Testis (tissue), 3 donors: ENCODE results near the gene GMDS. TPM values are rescaled to one million over a fixed set of nuclear protein-coding genes. Genes with fewer than 3 reads are reported as not detected.

Experiments used
- DNase-seq: peaks from one replicate; pipeline ENCODE4 v3.0.0-alpha.2; 2019
- H3K27ac ChIP-seq, 2 donors: fragments of 200-600 bp; sonication (generic); one replicate each; pipeline ENCODE4 v1.5.1; 2019
- H3K27me3 ChIP-seq: fragments of 200-600 bp; sonication (generic); one replicate; pipeline ENCODE4 v1.5.1; 2019
- H3K36me3 ChIP-seq: fragments of 200-600 bp; sonication (generic); one replicate; pipeline ENCODE4 v1.5.1; 2017; ENCODE audit warnings: low read depth; ENCODE audit errors: missing control alignments
- H3K4me1 ChIP-seq: fragments of 200-600 bp; sonication (generic); one replicate; pipeline ENCODE4 v1.5.1; 2019
- H3K4me3 ChIP-seq, 2 donors: fragments of 200-600 bp; sonication (generic); one replicate each; pipeline ENCODE4 v1.5.1; 2017 to 2019
- H3K9me3 ChIP-seq: fragments of 200-600 bp; sonication (generic); one replicate; pipeline ENCODE4 v1.5.1; 2017
- POLR2A ChIP-seq: fragments of 450-650 bp; IDR thresholded peaks from one replicate; pipeline ENCODE4 v1.6.1; 2017; ENCODE audit warnings: antibody characterized with exemption, mild to moderate bottlenecking, moderate library complexity
- WGBS, 2 donors: methylation state at CpG; one replicate each; pipeline ENCODE4 v1.1.5; 2018; 5-methylcytosine and 5-hydroxymethylcytosine counted together
- intact Hi-C: fragments of 100-400 bp; cut with DNase I; formaldehyde crosslinking; loops from one replicate; pipeline ENCODE4 v1.15.1; 2023; ENCODE audit warnings: low total_unique reads
- polyA plus RNA-seq: library from polyadenylated mRNA; stranded (reverse); fragments of 350-450 nt; fragmentation: Illumina TruSeq; extraction: RNeasy Lipid Tissue Mini Kit (QIAGEN cat#74804); gene quantifications from one replicate; pipeline ENCODE4 v1.2.3, GENCODE V29; 2014; ENCODE audit warnings: low read depth, low replicate concordance; ENCODE audit not compliant: insufficient read depth
- total RNA-seq, 2 donors: library from RNA; depleted of rRNA; stranded (reverse); fragments of >200 nt; gene quantifications; one replicate each; pipeline ENCODE4 v1.2.3, GENCODE V29; 2016
- TF ChIP-seq, protein P1 (sequence below), 3 experiments: fragments of 450-650 bp in 2 of 3; fragments of 200-600 bp in 1 of 3; sonication (generic) in 1 of 3; IDR thresholded peaks; one replicate each; pipeline ENCODE4 v1.5.1; 2016 to 2019; ENCODE audit warnings: antibody characterized with exemption in 3 of 3, mild to moderate bottlenecking in 2 of 3, moderate library complexity in 1 of 3

The GMDS gene
- total and polyA plus RNA-seq, 3 donors from 2014 or later = 19.6 to 31.1 (median 22.2) TPM

DNA sequence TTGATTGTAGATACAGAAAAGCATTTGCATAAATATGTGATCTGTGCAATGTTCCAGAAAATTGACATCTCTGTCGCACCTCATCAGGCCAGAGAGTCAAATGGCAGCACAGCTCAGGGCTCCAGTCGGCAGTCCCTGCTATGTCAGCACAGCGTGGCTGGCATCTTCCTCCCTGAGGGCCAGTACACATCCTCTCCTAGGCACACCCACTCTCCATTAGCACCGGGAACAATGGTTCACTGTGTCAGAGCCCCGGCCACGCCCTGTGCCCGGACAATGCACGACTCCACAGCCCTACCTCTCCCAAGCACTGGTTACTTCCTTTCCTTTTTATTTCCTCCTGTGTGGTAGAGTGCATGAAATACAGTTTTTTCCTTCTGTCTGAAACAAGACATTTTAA is 520.8 kb downstream of the GMDS start:
- Histone ChIP-seq H3K27ac (no peak overlapping the region), H3K36me3 (no peaks in the 10 kb centered on the region), H3K9me3 (no peaks in the 10 kb centered on the region), H3K4me3 (no peak overlapping the region), H3K4me1 (no peaks in the 10 kb centered on the region), H3K27me3 (no peaks in the 10 kb centered on the region)
- TF ChIP-seq, protein P1, sequence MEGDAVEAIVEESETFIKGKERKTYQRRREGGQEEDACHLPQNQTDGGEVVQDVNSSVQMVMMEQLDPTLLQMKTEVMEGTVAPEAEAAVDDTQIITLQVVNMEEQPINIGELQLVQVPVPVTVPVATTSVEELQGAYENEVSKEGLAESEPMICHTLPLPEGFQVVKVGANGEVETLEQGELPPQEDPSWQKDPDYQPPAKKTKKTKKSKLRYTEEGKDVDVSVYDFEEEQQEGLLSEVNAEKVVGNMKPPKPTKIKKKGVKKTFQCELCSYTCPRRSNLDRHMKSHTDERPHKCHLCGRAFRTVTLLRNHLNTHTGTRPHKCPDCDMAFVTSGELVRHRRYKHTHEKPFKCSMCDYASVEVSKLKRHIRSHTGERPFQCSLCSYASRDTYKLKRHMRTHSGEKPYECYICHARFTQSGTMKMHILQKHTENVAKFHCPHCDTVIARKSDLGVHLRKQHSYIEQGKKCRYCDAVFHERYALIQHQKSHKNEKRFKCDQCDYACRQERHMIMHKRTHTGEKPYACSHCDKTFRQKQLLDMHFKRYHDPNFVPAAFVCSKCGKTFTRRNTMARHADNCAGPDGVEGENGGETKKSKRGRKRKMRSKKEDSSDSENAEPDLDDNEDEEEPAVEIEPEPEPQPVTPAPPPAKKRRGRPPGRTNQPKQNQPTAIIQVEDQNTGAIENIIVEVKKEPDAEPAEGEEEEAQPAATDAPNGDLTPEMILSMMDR (IDR thresholded peaks at IDR 0.05) = no peak
- no peak for TF ChIP-seq POLR2A
- intact Hi-C loops = no loop called here
- WGBS, 2 donors = 72 to 86% methylated on average over 6 to 8 of the region's 8 CpGs
- no peak for DNase-seq

DNA sequence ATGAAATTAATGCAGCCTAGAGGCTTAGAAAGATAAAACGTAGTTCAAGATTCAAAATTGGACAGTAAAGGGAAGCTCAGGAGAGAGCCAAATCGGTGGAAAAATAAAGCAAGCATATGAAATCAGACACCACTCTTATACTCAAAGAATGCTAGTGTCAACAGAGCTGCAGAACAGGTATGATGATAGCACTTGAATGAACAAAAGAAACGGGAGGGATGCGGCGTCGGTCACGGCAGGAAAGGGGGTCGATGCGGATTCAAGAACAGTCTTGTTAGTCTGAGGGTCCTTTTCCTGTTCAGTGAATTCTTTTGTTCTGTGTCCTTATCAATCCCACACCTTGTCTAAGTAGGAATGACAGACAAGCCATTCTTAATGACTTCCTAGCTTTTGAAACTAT is 521.3 kb downstream of the GMDS start:
- Histone ChIP-seq H3K27ac (no peak overlapping the region), H3K36me3 (no peaks in the 10 kb centered on the region), H3K27me3 (no peaks in the 10 kb centered on the region), H3K9me3 (no peaks in the 10 kb centered on the region), H3K4me1 (no peaks in the 10 kb centered on the region), H3K4me3 (no peak overlapping the region)
- WGBS, 2 donors = 85 to 93% methylated on average over 9 of the region's 9 CpGs
- intact Hi-C loops = no loop called here
- no peak for DNase-seq
- TF ChIP-seq, protein P1 (IDR thresholded peaks at IDR 0.05) = no peak
- TF ChIP-seq POLR2A = no peak

DNA sequence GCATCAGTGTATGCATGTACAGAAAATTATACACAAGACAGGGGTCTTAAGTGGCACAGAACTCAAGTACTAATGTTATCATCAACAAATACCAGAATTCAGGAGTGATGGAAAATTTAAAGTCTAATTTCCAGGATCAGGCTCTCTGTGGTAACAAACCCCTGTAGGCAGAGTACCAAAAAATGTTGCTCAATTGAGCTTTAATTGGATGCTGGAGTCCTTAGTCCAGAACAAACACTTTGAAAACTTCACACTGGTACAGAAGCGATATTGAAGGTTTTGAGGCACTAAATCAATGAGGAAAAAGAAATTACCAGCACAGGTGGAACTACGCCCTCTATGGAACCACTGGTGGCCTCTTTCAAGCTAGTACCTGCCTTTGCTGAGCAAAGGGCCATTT is 522.6 kb downstream of the GMDS start:
- H3K27ac ChIP-seq = no peak overlapping the region
- H3K4me3 ChIP-seq = no peak overlapping the region
- no peak for DNase-seq
- intact Hi-C loops = no loop called here
- no peak for TF ChIP-seq POLR2A
- TF ChIP-seq, protein P1 (IDR thresholded peaks at IDR 0.05) = no peak
- WGBS, 2 donors = 93 to 97% methylated on average over 2 of the region's 2 CpGs
- H3K27me3 ChIP-seq = no peaks in the 10 kb centered on the region
- no peaks in the 10 kb centered on the region for H3K4me1 ChIP-seq
- H3K36me3 ChIP-seq = no peaks in the 10 kb centered on the region
- H3K9me3 ChIP-seq = no peaks in the 10 kb centered on the region

DNA sequence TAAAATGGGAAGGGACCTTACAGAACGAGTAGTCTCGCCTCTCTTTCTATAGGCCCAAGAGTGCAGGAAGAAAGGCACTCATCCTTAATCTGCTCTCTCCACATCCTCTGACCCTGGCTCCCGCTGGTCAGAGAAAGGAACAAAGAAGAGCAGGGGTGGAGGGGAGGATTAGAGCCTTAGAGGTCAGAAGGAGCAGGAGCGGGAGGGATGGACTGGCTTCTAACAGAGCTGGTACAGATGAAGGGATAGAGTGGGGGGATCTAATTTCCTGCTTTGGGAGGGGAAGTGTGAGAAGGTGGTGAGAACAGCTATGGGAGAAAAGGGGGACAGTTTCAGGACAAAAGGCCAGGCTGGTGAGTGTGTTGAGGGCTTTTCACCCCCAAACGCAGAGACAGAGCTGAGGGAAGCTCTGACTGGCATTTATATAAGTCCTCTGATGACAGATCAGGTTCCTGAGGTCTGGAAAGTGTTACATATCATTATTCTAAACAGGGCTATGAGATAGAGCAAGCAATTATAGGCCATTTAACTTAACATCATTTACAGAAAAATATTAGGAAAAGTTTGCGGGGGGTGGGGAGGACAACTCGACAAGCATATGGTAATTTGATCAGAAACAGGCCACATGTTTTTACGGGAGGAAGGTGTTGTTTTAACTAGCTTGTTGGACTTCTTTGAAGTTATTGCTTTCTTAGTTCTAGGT is 524.6 kb downstream of the GMDS start:
- TF ChIP-seq, protein P1 (IDR thresholded peaks at IDR 0.05) = no peak
- no peak for TF ChIP-seq POLR2A

DNA sequence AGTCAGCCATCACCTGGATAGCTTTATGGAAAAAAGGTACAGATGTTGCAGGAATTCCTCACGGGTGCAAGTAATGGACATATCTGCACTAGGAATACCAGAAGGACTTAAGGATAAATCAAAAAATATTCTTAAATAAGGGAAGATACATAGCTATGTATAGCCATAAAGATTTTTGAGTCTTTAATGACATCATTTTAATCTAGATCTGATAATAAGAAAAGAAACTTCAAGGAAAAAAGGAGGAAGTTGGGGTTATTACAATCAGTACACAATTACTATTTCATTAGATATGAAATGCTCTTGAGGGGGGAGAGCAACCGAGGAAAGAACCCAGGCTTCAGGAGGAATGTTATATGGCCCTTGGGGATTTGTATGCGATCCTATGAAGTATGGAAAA is 525.5 kb downstream of the GMDS start:
- TF ChIP-seq, protein P1 (IDR thresholded peaks at IDR 0.05) = no peak
- no peak for TF ChIP-seq POLR2A
- H3K27me3 ChIP-seq = no peaks in the 10 kb centered on the region
- no peaks in the 10 kb centered on the region for H3K36me3 ChIP-seq
- 86% methylated on average over 3 of the region's 3 CpGs for WGBS, 2 donors
- no peak overlapping the region for H3K27ac ChIP-seq
- no peaks in the 10 kb centered on the region for H3K9me3 ChIP-seq
- intact Hi-C loops = no loop called here
- no peak for DNase-seq
- H3K4me3 ChIP-seq = no peak overlapping the region
- no peaks in the 10 kb centered on the region for H3K4me1 ChIP-seq

More for the DNA sequence above, 524.6 kb downstream of the GMDS start:
- Histone ChIP-seq H3K4me3 (no peak overlapping the region), H3K4me1 (no peaks in the 10 kb centered on the region), H3K27ac (no peak overlapping the region), H3K9me3 (no peaks in the 10 kb centered on the region), H3K27me3 (no peaks in the 10 kb centered on the region), H3K36me3 (no peaks in the 10 kb centered on the region)
- WGBS, 2 donors = 85 to 86% methylated on average over 8 of the region's 8 CpGs
- DNase-seq = no peak
- intact Hi-C loops = no loop called here
